COLO668 (cell line): Measurements from ENCODE around the gene MRPL16.

Source experiments
- DNase-seq: peaks from one replicate; lab custom pipeline; 2025; ENCODE audit not compliant: unreplicated experiment; lab: John Stamatoyannopoulos, UW

The MRPL16 gene

GRCh38 chr11:59776210-59777066 is 34.1 kb downstream of the MRPL16 start:
- no peak for DNase-seq

DNA sequence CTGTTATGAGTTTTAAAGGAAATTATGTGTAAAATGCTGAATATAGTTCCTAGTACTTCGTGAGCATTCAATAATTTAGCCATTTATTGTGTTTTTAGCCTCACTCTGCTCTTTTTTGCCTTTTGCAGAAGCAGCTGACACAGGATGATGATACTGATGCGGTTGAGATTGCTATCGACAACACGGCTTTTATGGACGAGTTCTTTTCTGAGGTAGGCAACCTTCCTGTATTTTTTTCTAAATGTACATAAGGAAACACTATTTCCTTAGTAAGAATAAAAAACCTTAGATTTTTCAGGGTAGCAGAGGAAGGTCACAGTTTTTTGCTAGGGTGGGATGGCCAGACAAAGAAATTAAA is 37.5 kb downstream of the MRPL16 start:
- DNase-seq = no peak

DNA sequence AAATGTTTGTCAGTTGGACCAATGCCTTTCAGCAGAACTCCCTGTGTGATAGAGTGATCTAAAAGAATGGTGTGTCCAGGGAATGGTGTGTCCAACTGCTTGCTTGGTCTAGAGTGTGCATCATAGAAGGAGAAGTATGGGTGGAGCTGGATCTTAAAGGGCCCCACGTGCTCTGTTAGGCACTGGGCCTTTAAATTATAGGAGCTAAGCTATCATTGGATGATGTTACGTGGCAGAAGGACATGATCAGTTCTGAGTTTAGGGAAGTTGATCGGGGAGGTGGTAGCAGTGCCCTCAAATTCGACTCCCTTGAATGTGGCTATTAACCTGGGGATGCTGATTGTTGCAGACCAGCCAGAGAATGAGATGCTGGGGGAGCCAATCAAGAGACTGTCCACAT is 39.0 kb downstream of the MRPL16 start:
- no peak for DNase-seq

- no peak for DNase-seq
These were observed 39.7 kb downstream of the MRPL16 start for GRCh38 chr11:59770869-59771268.

- no peak for DNase-seq
These were observed 40.3 kb downstream of the MRPL16 start for GRCh38 chr11:59770319-59770718.

DNA sequence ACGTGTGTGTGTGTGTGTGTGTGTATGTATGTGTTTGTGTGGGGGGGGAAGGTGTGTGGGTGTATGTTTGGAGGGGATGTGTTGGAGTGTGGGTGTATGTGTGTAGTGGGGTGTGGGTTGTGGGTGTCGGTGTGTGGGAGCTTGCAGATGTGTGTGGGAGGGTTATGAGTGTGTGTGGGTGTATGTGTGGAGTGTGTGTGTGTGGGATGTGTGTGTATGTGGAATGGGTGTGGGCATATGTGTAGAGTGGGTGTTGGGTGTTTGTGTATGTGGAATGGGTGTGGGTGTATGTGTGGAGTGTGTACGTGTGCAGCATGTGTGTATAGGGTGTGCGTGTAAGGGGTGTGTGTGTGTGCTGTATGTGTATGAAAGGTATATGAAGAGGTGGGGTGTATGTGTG is 40.8 kb downstream of the MRPL16 start:
- no peak for DNase-seq

GRCh38 chr11:59769111-59769510 is 41.5 kb downstream of the MRPL16 start:
- no peak for DNase-seq

DNA sequence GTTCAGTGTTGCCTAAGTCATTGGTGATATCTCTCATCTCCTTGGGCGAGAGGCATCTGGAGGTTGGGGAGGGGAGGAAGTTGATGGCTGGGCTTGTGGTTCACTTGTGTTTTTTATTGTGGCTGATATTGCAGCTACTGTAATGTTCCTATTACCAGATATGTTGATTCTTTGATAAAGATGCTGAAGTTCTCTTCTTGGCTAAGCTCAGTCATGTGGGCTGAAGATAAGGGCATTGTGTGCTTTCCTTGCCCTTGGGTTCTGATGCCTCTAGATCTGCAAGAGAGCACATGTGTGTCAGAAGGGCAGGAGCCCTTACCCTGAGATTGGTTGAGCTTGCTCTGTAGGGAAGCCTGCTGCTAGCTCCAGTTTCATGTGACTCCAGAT is 43.4 kb downstream of the MRPL16 start:
- DNase-seq = no peak

DNA sequence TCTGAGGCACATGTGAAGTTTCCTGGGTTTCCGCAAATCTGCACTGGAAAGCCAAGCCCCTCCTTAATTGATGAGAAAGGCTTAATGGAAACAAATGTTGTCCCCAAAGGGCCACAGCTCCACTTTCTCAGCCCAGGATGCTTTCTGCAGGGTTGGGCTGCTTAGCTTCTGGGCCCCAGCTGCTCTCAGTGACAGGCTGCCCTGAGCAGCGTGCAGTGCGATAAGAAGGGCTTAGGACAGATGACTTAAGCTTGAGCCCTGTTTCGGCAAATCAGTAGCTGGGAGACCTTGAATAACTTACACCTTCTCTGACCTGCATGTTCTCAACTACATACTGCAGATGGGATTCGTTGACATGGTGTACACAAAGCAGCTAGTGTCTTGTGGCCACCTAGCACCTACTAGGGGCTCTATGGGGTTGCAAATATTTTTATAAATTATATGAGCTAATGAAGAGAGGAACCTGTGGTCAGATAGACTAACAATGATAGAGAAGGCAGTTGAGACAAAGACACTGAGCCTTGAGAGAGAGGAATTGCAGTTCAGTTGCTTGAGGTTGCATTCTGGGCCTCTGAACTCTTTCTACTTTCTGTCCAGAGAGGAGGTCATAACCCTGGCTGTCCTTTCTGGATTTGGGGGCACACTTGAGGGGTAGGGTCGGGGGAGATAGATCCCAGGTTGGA is 43.9 kb downstream of the MRPL16 start:
- DNase-seq = no peak

DNA sequence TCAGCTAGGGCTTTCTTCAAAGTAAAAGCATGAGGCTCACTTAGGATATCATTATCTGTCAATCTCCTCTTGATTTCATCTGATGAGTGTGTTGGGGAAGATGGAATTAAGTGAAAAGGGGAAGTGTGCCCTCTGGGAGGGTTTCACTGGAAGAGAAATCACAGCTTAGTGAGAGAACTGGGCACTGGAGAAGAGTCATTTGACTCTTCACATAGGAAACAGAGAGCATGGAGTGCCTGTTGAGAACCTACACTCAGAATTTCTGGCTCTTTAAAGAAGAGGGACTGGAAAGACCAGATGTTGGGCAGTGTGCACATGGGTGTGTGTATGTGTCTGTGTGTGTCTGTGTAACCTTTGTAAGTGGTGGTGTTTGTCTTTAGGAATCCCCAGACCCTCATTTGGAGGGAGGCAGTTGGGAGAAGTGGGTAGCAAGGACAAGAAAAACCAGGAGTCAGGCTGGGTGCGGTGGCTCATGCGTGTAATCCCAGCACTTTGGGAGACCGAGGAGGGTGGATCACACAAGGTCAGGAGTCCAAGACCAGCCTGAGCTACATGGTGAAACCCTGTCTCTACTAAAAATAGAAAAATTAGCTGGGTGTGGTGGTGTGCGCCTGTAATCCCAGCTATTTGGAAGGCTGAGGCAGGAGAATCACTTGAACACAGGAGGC is 45.4 kb downstream of the MRPL16 start:
- no peak for DNase-seq

DNA sequence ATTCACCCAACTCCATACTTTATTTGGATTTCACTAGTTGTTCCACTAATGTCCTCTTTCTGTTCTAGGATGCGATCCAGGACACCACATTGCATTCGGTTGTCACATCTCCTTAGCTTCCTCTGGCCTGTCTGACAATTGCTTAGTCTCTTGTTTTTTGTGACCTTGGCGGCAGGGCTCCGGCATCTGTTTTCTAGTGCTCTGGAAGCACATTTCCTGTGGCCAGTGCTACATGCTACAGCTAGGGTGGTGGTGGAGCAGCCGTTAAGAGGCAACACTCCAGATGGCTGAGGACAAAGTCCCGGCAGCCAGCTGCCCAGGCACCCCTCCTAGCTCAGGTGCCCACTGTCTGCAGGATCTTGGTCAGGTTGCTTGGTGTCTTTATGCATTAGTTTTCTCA is 48.6 kb downstream of the MRPL16 start:
- DNase-seq = peak; percentile 3

DNA sequence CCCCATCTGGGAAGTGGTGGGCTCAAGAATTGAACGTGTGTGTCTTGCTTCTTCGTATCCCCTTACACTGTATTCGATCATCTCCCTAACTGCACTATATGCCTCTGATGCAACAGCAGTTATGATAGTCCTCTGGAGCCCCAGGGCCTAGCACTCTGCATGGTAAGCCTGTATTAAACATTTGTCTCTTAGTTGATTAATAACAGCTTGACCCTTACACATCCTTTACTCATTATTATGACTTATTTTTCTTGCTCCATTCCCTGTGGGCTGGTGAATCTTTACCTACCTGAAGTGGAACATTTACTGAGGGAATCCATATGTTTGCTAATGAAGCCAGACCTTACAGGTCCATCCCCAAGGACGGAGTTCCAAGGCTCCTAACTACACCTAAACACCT is 49.8 kb downstream of the MRPL16 start:
- no peak for DNase-seq

- DNase-seq = no peak
These were observed 50.7 kb downstream of the MRPL16 start for GRCh38 chr11:59759900-59760299.

DNA sequence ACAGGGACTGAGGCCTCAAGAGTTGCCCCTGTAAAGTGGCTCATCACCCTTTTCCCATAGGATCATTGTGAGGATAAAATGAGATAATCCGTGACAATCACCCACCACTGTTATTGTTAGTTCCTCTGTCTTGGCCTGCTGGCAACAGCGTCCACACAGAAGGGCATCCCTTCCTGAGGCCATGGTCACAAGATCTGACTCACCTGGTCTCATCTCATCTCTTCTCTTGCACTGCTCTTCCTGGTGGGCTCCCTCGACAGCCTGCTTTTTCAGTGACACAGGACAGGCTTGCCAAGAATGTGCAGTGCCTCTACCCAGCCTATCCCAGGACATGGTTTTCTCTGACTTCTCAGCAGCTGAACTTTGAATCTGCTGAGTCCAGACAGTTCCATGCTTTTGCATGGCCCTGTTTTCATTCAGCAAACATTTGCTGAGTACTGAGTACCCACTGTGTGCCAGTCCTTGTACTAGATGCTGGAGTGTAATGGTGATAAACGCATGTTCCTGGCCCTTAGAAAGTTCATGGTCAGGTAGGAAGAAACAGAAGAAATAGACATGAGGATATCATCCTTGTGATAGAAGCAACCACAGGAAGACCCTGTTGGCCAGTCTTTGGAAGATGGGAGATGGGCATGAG is 52.1 kb downstream of the MRPL16 start:
- DNase-seq = no peak

- DNase-seq = peak; percentile 49
These were observed 53.7 kb downstream of the MRPL16 start for GRCh38 chr11:59756845-59757244.

GRCh38 chr11:59756558-59756840 is 54.1 kb downstream of the MRPL16 start:
- peak; percentile 8 for DNase-seq
